AG08396 (cell line): ENCODE data around the gene CCL17.
"Not testable (repeated sequence)": the region's sequence is repeated elsewhere in the genome, so short reads cannot be mapped to it uniquely, and the experiment has no call there.

ENCODE experiments used
- DNase-seq: peaks from one replicate; pipeline ENCODE4 v3.0.0; 2012; ENCODE audit warnings: low spot score, mixed read lengths

CCL17 gene

GRCh38 chr16:57403965-57404817 lies at the start of gene CCL17:
Gene CCL17 (plus strand): TSS chr16:57404767. CDS start chr16:57413933, 9,166 bp downstream.
- no peak for DNase-seq

- no peak for DNase-seq
These were observed 48.6 kb upstream of the CCL17 start for GRCh38 chr16:57355898-57356414.

GRCh38 chr16:57356547-57356946 lies 48.0 kb upstream of the CCL17 start:
- DNase-seq: no peak

GRCh38 chr16:57357330-57358085 lies 47.1 kb upstream of the CCL17 start:
- DNase-seq: no peak

GRCh38 chr16:57358086-57358420 lies 46.5 kb upstream of the CCL17 start:
- no peak for DNase-seq

- DNase-seq: peak; percentile 1
These were observed 46.0 kb upstream of the CCL17 start, which contains the start of gene CCL22 for GRCh38 chr16:57358527-57359095. Gene CCL22 (plus strand): TSS chr16:57358783. CDS start chr16:57358817, 34 bp downstream.

- DNase-seq: no peak
These were observed 44.1 kb upstream of the CCL17 start for GRCh38 chr16:57360321-57360935.

- DNase-seq: no peak
These were observed 43.2 kb upstream of the CCL17 start for GRCh38 chr16:57361404-57361803.

- DNase-seq: no peak
These were observed 40.4 kb upstream of the CCL17 start for GRCh38 chr16:57364143-57364542.

GRCh38 chr16:57366544-57367040 lies 38.0 kb upstream of the CCL17 start:
- DNase-seq: no peak

- no peak for DNase-seq
These were observed 37.3 kb upstream of the CCL17 start for GRCh38 chr16:57367116-57367752.

GRCh38 chr16:57371494-57372371 lies 32.8 kb upstream of the CCL17 start:
- DNase-seq: no peak

GRCh38 chr16:57372372-57373116 lies 32.0 kb upstream of the CCL17 start, which contains the start of gene CX3CL1:
Gene CX3CL1 (plus strand): TSS chr16:57372490. CDS start chr16:57372569, 79 bp downstream.
- peak; percentile 68 for DNase-seq

GRCh38 chr16:57373117-57373947 lies 31.2 kb upstream of the CCL17 start:
- no peak for DNase-seq

- no peak for DNase-seq
These were observed 30.5 kb upstream of the CCL17 start for GRCh38 chr16:57374067-57374534.

GRCh38 chr16:57374925-57375465 lies 29.6 kb upstream of the CCL17 start:
- not testable (repeated sequence) for DNase-seq

GRCh38 chr16:57376313-57376818 lies 28.2 kb upstream of the CCL17 start:
- DNase-seq: no peak
